Activated naive CD4-positive, alpha-beta T cell treated with anti-CD3 and anti-CD28 coated beads, Interleukin-2, amount 50 U/mL, for 16 hours (primary cell): Measurements from ENCODE around the gene LTBR.

Experiments used
- DNase-seq: peaks from one replicate; pipeline ENCODE4 v3.0.0-alpha.2; 2020

The LTBR gene

GRCh38 chr12:6428326-6428725 lies 44.4 kb downstream of the LTBR start:
- no peak for DNase-seq

- DNase-seq, result peak; percentile 62
These were observed 46.4 kb downstream of the LTBR start for GRCh38 chr12:6430124-6430989.

GRCh38 chr12:6432991-6433390 lies 49.0 kb downstream of the LTBR start:
- DNase-seq, result no peak

GRCh38 chr12:6434205-6435140 lies 50.5 kb downstream of the LTBR start:
- DNase-seq, result no peak

GRCh38 chr12:6435961-6436715 lies 52.2 kb downstream of the LTBR start:
- DNase-seq, result no peak

GRCh38 chr12:6437586-6437985 lies 53.6 kb downstream of the LTBR start:
- DNase-seq, result no peak

- no peak for DNase-seq
These were observed 54.4 kb downstream of the LTBR start for GRCh38 chr12:6438345-6438744.

- DNase-seq, result no peak
These were observed 56.4 kb downstream of the LTBR start for GRCh38 chr12:6440391-6440790.
